GM19324 (cell line): Measurements from ENCODE around the gene CHRM2.

ENCODE experiments used
- ATAC-seq: cut with Tn5 transposase; IDR thresholded peaks from one replicate; pipeline ENCODE4 v1.9.1; 2021; ENCODE audit warnings: mild to moderate bottlenecking, moderate library complexity; ENCODE audit not compliant: unreplicated experiment, low FRiP score

The CHRM2 gene

DNA sequence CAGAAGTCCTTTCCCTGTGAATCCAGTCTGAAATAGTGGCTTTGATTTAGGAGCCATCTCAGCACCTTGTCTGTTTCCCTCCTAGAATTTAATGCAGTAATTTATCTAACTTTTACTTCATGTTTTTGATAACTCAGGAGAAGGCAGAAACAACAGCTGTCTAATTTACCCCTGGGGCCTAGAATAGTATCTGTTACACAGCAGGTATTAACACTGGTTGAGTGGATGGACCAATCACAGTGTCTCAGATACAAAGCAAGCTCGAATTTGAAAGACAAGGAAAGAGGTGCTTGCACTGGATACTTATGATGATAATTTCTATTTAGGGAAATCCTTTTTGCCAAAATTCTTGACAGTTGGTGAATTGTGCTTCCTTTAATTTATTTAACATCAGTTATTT, 23.4 kb downstream of the CHRM2 start:
- ATAC-seq = no peak

DNA sequence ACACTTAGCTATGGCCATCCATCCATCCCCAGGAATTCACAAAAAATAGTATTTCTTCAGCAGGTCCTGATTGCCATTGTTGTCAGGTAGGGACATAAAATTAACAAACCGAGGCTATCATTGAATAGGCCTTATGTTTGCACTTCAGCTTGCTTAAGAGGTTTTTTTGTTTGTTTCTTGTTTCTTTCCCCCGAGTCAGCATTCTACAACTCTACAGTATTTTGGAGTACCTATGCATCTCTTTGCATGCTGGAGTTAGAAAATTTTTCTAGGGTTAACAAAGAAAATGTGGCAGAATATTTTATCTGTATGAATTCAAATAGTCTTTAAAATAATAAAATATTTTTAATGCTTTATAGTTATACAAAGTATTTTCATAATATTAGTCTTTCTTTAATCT, 26.3 kb downstream of the CHRM2 start:
- no peak for ATAC-seq

DNA sequence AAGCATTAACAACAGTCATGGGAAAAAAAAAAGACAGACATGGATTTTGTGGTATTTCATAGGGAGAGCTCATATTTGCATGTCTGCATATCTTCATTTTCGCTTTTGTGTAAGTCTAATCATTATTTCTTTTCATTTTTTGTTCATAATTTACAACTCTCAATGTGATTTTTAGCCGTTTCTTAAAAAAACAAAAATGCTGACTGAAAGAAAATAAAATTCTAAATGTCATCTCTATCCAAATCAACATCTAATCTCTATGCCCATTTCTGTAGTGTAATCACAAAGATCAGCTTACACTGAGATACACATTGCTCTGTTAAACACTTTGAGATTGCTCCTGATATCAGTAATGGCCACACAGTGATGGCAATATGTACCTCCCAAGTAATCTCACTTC, 29.2 kb downstream of the CHRM2 start:
- ATAC-seq = no peak

- no peak for ATAC-seq
These were observed 31.6 kb downstream of the CHRM2 start for GRCh38 chr7:136900005-136900404.

- ATAC-seq = no peak
These were observed 42.3 kb downstream of the CHRM2 start for GRCh38 chr7:136910771-136911170.

- no peak for ATAC-seq
These were observed 42.9 kb downstream of the CHRM2 start for GRCh38 chr7:136911344-136911743.

DNA sequence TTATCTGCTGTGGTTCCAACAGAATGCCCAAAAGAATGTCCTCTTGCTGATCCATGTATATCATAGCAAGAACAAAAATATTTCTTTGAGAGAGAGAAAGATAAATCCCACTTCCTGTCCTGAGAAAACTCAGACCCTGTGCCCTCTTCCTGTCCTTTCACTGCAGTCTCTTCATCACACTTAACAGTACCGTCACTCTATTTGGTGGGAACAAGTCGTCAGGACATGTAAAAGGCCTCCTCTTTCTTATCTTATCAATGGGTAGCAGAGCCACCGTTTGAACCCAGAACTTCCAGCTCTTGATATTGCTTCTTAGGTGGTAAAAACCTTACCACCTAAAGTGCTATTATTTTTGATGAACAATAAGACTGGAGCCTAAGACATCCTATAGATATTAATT, 43.9 kb downstream of the CHRM2 start:
- no peak for ATAC-seq

GRCh38 chr7:136914016-136914415, 45.6 kb downstream of the CHRM2 start:
- no peak for ATAC-seq

GRCh38 chr7:136919820-136920219, 51.4 kb downstream of the CHRM2 start:
- ATAC-seq = no peak

GRCh38 chr7:136923111-136923667, 54.7 kb downstream of the CHRM2 start:
- no peak for ATAC-seq

- no peak for ATAC-seq
These were observed 56.6 kb downstream of the CHRM2 start for GRCh38 chr7:136925044-136925443.

DNA sequence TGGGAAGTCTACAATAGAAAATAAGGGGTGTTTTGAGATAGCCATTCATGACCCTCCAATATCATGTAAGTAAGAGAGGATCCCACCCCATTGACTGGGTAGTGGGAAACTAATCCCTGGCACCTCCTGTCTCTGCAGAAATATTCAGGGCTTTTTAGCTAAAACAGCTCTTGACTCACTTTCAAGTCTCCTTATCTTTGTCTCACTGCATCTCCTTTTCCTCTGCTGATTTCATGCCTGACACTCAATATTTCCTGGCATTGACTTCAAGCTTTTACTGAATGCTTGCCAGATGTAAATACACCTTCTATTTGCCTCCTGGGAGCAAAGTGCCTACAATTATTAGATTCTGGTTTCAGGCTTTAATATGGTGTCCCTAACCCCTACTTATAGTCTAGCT, 57.1 kb downstream of the CHRM2 start:
- no peak for ATAC-seq

DNA sequence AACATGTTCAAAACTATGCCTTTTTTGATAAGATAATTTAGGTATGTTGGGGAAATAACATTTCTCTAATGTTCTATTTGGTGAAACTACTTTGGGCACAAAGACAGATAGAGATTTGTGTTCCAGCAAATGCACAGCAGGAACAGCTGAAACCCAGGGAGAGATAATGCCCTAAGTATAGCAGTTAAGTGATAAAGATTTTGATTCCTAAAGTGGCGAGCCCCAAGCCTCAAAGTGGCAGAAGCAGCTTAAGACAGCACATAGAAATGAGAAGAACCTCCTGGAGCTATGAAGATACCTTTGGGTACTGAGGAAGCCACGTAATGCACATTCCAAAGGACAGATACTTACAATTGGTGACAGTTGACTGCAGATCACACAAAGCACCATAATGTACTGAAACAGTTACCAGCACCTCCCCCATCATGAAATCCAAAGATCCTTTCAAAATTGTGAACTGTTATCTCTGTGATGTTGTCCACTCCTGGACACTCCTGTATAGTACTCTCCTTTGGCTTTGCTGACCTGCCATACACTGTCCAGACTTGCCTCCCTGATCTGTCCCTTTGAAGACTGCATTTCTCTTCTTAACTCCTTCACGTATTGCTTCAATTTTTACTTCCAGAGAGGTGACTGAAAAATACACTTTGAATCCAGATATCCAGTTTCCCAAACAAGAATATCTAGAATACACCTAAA, 62.9 kb downstream of the CHRM2 start:
- ATAC-seq = no peak

- ATAC-seq = no peak
These were observed 69.0 kb downstream of the CHRM2 start for GRCh38 chr7:136937436-136937835.

GRCh38 chr7:136938476-136938875, 70.0 kb downstream of the CHRM2 start:
- no peak for ATAC-seq

DNA sequence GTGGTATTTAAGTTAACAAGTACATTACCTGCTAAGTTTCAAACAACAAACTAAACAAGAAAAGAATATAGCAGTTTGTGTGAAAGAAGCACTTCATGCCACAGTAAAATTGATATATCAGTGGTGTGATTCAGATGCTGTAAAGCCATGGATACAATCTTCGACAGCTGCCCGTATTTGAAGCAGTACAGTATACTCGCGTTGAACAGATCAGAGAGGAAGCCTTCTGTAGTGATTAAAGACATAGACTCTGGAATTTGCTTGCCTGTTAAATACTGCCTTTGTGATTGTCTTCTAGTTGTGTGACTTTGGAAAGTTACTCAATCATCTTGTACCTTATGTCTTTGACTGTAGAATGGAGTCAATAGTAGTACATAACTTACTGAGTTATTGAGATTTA, 71.7 kb downstream of the CHRM2 start:
- no peak for ATAC-seq

DNA sequence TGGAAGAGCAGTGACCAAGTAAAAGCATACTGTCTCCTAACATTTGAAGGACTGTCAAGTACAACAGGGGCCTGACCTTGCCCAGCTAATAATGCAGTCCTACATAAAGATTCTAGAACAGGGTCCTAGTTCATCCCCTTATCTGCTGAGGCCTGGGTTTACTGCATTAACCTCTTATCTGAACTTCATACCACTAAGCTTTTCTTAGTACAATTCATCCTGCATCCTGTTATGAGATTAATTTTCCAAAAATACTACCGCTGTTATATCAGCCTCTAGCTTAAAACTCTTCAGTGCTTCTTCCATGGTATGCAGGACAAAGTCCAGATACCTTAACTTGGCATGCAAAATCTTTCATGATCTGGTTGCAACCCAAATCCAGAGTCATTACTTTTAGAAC, 72.5 kb downstream of the CHRM2 start:
- no peak for ATAC-seq

- no peak for ATAC-seq
These were observed 73.4 kb downstream of the CHRM2 start for GRCh38 chr7:136941816-136942215.

GRCh38 chr7:136942401-136942800, 73.9 kb downstream of the CHRM2 start:
- no peak for ATAC-seq

DNA sequence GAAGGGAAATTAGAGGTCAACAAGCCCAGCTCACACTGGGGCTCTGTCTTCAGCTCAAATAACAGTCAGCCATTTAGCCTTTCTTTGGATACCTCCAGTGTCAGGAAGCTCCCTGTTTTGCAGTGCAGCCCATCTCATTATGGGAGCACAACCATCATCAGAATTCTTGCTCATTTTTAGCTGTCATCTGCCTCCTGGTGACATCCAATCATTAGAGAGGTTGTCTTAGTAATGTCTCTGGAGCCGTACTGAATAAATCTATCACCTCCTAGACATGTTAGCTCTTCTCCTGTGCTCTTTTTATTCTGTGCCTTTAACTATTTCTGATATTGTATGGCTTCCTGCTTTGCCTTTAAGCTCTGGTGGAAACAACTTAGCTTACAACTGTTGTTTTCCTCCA, 74.5 kb downstream of the CHRM2 start:
- no peak for ATAC-seq

- no peak for ATAC-seq
These were observed 78.9 kb downstream of the CHRM2 start for GRCh38 chr7:136947347-136947746.

- no peak for ATAC-seq
These were observed 81.9 kb downstream of the CHRM2 start for GRCh38 chr7:136950331-136950730.

GRCh38 chr7:136953386-136953785, 84.9 kb downstream of the CHRM2 start:
- ATAC-seq = no peak
